Measurements from ENCODE around the gene GABBR2. TPM values are rescaled to one million over a fixed set of nuclear protein-coding genes. Genes with fewer than 3 reads are reported as not detected.
A peak's percentile ranks its signal among the peaks of the same experiment; 100 is the strongest.

The GABBR2 gene
- total RNA-seq, 1 experiment from 2014 or later, result 0.76 TPM

DNA sequence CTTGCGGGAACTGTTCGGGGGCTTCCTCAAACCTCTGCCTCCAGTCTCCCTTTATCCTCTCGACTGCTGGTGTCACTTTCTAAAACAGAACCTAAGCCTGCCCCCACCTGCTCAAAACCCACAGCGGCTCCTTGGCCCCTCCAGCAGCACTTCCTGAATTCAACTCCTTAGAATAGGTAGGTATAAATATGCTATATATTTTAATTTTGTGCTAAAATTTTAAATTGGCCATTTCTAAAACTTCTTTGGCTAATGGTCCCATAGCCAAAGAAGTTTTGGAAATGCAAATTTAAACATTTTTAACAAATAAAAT, 381.5 kb downstream of the GABBR2 start:
- Histone ChIP-seq H3K27ac (no peak overlapping the region), H4K20me1 (ENCODE audit: insufficient read depth) (no peaks in the 10 kb centered on the region), H3K4me2 (no peak overlapping the region), H3K36me3 (ENCODE audit: low read depth) (no peaks in the 10 kb centered on the region), H3K4me3 (no peak overlapping the region), H2AFZ (no peak overlapping the region), H3K4me1 (replicated peaks; ENCODE audit: insufficient read depth) (peaks cover 12% of the 10 kb centered on the region; the same call in 1 of the 2 replicates), H3K9me2 (ENCODE audit: insufficient read depth) (no peaks in the 10 kb centered on the region), H3F3A (ENCODE audit: insufficient read depth, low read depth) (peaks cover 7% of the 10 kb centered on the region; the same call in 1 of the 2 replicates), H3K27me3 (ENCODE audit: insufficient read depth, low read depth) (no peaks in the 10 kb centered on the region), H3K9me3 (ENCODE audit: insufficient read depth, low read depth) (no peaks in the 10 kb centered on the region), H3K79me2 (ENCODE audit: low read depth) (no peaks in the 10 kb centered on the region)
- no TSS peak for BruUV-seq (replicated peaks)
- ChIA-PET POLR2A (ENCODE audit: unreplicated experiment) (no interaction called here), CTCF (no interaction called here)
- no peak for TF ChIP-seq EZH2 (IDR thresholded peaks at IDR 0.05; ENCODE audit: low read depth)
- TF ChIP-seq, protein P1, sequence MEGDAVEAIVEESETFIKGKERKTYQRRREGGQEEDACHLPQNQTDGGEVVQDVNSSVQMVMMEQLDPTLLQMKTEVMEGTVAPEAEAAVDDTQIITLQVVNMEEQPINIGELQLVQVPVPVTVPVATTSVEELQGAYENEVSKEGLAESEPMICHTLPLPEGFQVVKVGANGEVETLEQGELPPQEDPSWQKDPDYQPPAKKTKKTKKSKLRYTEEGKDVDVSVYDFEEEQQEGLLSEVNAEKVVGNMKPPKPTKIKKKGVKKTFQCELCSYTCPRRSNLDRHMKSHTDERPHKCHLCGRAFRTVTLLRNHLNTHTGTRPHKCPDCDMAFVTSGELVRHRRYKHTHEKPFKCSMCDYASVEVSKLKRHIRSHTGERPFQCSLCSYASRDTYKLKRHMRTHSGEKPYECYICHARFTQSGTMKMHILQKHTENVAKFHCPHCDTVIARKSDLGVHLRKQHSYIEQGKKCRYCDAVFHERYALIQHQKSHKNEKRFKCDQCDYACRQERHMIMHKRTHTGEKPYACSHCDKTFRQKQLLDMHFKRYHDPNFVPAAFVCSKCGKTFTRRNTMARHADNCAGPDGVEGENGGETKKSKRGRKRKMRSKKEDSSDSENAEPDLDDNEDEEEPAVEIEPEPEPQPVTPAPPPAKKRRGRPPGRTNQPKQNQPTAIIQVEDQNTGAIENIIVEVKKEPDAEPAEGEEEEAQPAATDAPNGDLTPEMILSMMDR (conservative IDR thresholded peaks at IDR 0.05), result no peak
- no peak for DNase-seq
- intact Hi-C loops (cut with micrococcal nuclease; ENCODE audit: unreplicated experiment), result no loop called here

DNA sequence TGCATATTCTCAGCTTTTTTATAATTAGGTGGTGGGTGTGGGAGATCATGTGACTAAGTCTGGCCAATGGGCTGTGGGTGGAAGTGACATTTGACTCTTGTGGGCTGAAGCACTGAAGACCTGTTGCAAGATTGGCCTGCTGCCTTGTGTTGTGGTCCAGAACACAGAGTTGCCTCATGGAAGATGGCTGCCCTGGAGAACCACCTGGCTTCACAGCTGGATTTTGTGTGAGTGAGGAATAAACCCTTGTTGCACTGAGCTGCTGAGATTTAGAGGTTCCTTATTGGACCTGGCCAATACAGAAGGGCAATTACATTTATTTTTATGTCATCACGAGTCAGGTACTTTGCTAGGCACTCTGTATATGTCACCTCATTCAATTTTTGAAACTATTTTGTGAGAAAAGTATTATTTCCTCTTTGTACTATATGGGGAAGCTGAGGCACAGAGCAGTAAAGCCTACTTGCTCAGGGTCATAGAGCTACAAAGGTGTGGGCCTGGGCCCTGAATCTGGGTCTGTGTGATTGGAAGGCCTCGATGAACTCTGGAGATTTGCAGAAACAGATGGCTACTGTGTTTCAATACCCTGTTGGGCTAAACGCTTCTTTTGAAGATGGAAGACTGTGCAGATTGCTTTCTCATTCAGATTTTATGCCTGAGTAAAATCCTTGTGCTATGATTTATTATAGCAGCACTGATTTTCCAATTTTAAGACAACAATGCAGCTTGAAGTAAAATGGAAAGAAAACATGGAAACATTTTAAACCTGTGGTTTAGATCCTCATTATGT, 382.1 kb downstream of the GABBR2 start:
- Histone ChIP-seq H4K20me1 (ENCODE audit: insufficient read depth) (no peaks in the 10 kb centered on the region), H3K4me1 (replicated peaks; ENCODE audit: insufficient read depth) (peaks cover 12% of the 10 kb centered on the region; the same call in 1 of the 2 replicates), H3K36me3 (ENCODE audit: low read depth) (no peaks in the 10 kb centered on the region), H3K79me2 (ENCODE audit: low read depth) (no peaks in the 10 kb centered on the region), H3K9me3 (ENCODE audit: insufficient read depth, low read depth) (no peaks in the 10 kb centered on the region), H3K9me2 (ENCODE audit: insufficient read depth) (no peaks in the 10 kb centered on the region), H3F3A (ENCODE audit: insufficient read depth, low read depth) (peaks cover 7% of the 10 kb centered on the region; the same call in 1 of the 2 replicates), H3K27ac (no peak overlapping the region), H3K4me2 (no peak overlapping the region), H2AFZ (no peak overlapping the region), H3K4me3 (no peak overlapping the region), H3K27me3 (ENCODE audit: insufficient read depth, low read depth) (no peaks in the 10 kb centered on the region)
- no TSS peak for BruUV-seq (replicated peaks)
- POLR2A ChIA-PET (ENCODE audit: unreplicated experiment), result no interaction called here
- no peak for DNase-seq
- CTCF ChIA-PET, result no interaction called here
- no peak for TF ChIP-seq EZH2 (IDR thresholded peaks at IDR 0.05; ENCODE audit: low read depth)
- TF ChIP-seq, protein P1 (conservative IDR thresholded peaks at IDR 0.05), result no peak
- intact Hi-C loops (cut with micrococcal nuclease; ENCODE audit: unreplicated experiment), result no loop called here

DNA sequence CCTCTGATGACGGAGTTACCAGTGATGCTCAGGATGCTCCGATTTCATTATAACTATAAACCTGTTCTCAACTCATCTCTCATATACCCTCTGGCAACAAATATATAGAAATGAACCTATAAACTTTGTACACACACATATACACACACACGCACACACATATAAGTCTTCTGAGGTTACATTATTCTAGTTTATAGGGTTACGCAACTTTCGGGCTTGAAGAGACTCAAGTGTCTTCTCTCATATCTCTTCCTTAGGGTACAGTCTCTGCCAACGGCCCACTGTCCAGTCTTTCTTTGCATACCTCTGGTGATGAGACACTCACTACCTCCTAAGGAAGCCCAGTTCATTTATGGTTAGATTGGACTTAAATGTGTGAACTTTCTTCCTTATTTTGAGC, 383.9 kb downstream of the GABBR2 start:
- Histone ChIP-seq H3K27me3 (ENCODE audit: insufficient read depth, low read depth) (no peaks in the 10 kb centered on the region), H3K27ac (no peak overlapping the region), H3K4me3 (no peak overlapping the region), H3K79me2 (ENCODE audit: low read depth) (no peaks in the 10 kb centered on the region), H2AFZ (no peak overlapping the region), H3F3A (ENCODE audit: insufficient read depth, low read depth) (peaks cover 7% of the 10 kb centered on the region; the same call in 1 of the 2 replicates), H3K9me3 (ENCODE audit: insufficient read depth, low read depth) (no peaks in the 10 kb centered on the region), H3K9me2 (ENCODE audit: insufficient read depth) (no peaks in the 10 kb centered on the region), H4K20me1 (ENCODE audit: insufficient read depth) (no peaks in the 10 kb centered on the region), H3K4me2 (peak overlapping the region; percentile 8; the same call in 1 of the 2 replicates), H3K36me3 (ENCODE audit: low read depth) (no peaks in the 10 kb centered on the region), H3K4me1 (replicated peaks; ENCODE audit: insufficient read depth) (peaks cover 12% of the 10 kb centered on the region; the same call in 1 of the 2 replicates)
- intact Hi-C loops (cut with micrococcal nuclease; ENCODE audit: unreplicated experiment), result no loop called here
- no peak for TF ChIP-seq EZH2 (IDR thresholded peaks at IDR 0.05; ENCODE audit: low read depth)
- TF ChIP-seq, protein P1 (conservative IDR thresholded peaks at IDR 0.05), result no peak
- no TSS peak for BruUV-seq (replicated peaks)
- POLR2A ChIA-PET (ENCODE audit: unreplicated experiment), result no interaction called here
- no peak for DNase-seq
- CTCF ChIA-PET, result no interaction called here
